SU-DHL-6 (cell line): ENCODE measurements around the gene CTTN.

Source experiments
- H2AFZ ChIP-seq: fragments of 200-600 bp; sonication (generic); 2 replicates; pipeline ENCODE4 v1.6.1; 2014; ENCODE audit warnings: low read depth, mild to moderate bottlenecking, moderate library complexity, mixed read lengths, antibody characterized with exemption, low read length; ENCODE audit not compliant: severe bottlenecking
- H3F3A ChIP-seq: fragments of 200-600 bp; shearing (Covaris generic); 2 replicates; pipeline ENCODE4 v1.6.0; 2016; ENCODE audit warnings: antibody characterized with exemption, mild to moderate bottlenecking; ENCODE audit not compliant: insufficient read depth
- H3K27ac ChIP-seq: fragments of 200-600 bp; sonication (generic); 2 replicates; pipeline ENCODE4 v1.5.1; 2016; ENCODE audit warnings: low read depth, mild to moderate bottlenecking, low read length, moderate library complexity, mixed read lengths
- H3K27me3 ChIP-seq: fragments of 200-600 bp; sonication (generic), shearing (Covaris generic); 2 replicates; pipeline ENCODE4 v1.6.0; 2014; ENCODE audit warnings: mild to moderate bottlenecking, low read length
- H3K36me3 ChIP-seq: fragments of 200-600 bp; sonication (generic); 2 replicates; pipeline ENCODE4 v1.6.1; 2014; ENCODE audit warnings: mild to moderate bottlenecking, low read length, mixed read lengths
- H3K4me2 ChIP-seq: fragments of 300-600, 200-600 bp; shearing (Covaris generic), sonication (generic); 2 replicates; pipeline ENCODE4 v1.6.0; 2014; ENCODE audit warnings: low read length, low read depth, mild to moderate bottlenecking; ENCODE audit not compliant: poor library complexity, severe bottlenecking
- H3K4me3 ChIP-seq: fragments of 200-600 bp; sonication (generic); 2 replicates; pipeline ENCODE4 v1.5.1; 2014; ENCODE audit warnings: antibody characterized with exemption, low read length, mild to moderate bottlenecking, mixed read lengths; ENCODE audit not compliant: insufficient read depth, poor library complexity, severe bottlenecking
- H3K79me2 ChIP-seq: fragments of 200-600 bp; sonication (generic); 2 replicates; pipeline ENCODE4 v1.6.1; 2014; ENCODE audit warnings: mild to moderate bottlenecking, low read length, moderate library complexity; ENCODE audit not compliant: insufficient read depth
- H3K9ac ChIP-seq: fragments of 200-600 bp; sonication (generic); 2 replicates; pipeline ENCODE4 v1.7.0; 2014; ENCODE audit warnings: mild to moderate bottlenecking, low read length
- H3K9me2 ChIP-seq: fragments of 200-600 bp; sonication (generic); replicated peaks from 2 replicates; pipeline ENCODE4 v1.6.1; 2014; ENCODE audit warnings: low read length; ENCODE audit not compliant: insufficient read depth
- H3K9me3 ChIP-seq: fragments of 200-600 bp; sonication (generic); 2 replicates; pipeline ENCODE4 v1.6.1; 2014; ENCODE audit warnings: low read length, mixed read lengths; ENCODE audit not compliant: insufficient read depth
- H4K20me1 ChIP-seq: fragments of 200-600 bp; sonication (generic); 2 replicates; pipeline ENCODE4 v1.6.1; 2014; ENCODE audit warnings: low read depth, mild to moderate bottlenecking, antibody characterized with exemption, low read length, moderate library complexity, mixed read lengths
- EZH2phosphoT487 ChIP-seq: fragments of 200-600 bp; sonication (generic), shearing (Covaris generic); conservative IDR thresholded peaks from 2 replicates; pipeline ENCODE4 v1.6.1; 2018; ENCODE audit warnings: mild to moderate bottlenecking, antibody characterized with exemption, low read length, moderate library complexity, mixed read lengths
- TF ChIP-seq, protein P1 (sequence below): fragments of 200-600 bp; sonication (generic); IDR thresholded peaks from one replicate; pipeline ENCODE4 v1.5.1; 2017; ENCODE audit warnings: antibody characterized with exemption, mild to moderate bottlenecking, low read length, moderate library complexity; ENCODE audit not compliant: insufficient read depth, poor library complexity, severe bottlenecking

Gene CTTN

DNA sequence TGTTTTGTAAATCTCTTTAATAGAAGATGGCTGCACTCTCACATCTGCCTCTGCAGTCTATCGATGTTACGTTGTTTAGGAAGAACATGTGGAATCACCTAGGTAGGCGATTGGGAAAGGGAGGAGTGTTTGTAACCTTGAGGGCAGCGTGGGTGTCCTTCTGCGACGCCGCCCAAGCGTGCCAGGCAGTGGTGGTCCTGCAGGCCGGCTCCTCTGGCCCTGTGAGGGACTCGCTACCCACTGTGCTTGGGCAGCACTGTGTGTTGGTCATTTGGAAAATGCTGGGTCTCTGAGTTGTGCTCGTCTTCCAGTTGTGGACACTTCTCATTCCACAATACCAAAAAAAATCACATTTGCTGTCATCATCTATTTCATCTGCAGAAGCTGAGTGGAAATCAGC lies 29.1 kb downstream of the CTTN start:
- Histone ChIP-seq H3K27ac (no peak overlapping the region), H3K4me2 (no peak overlapping the region), H3F3A (no peaks in the 10 kb centered on the region), H3K9me2 (no peaks in the 10 kb centered on the region), H3K79me2 (no peaks in the 10 kb centered on the region), H3K27me3 (no peaks in the 10 kb centered on the region), H2AFZ (no peak overlapping the region), H4K20me1 (no peaks in the 10 kb centered on the region), H3K9ac (no peak overlapping the region), H3K4me3 (no peak overlapping the region), H3K9me3 (no peaks in the 10 kb centered on the region), H3K36me3 (no peaks in the 10 kb centered on the region)
- TF ChIP-seq EZH2phosphoT487, result no peak
- TF ChIP-seq, protein P1, sequence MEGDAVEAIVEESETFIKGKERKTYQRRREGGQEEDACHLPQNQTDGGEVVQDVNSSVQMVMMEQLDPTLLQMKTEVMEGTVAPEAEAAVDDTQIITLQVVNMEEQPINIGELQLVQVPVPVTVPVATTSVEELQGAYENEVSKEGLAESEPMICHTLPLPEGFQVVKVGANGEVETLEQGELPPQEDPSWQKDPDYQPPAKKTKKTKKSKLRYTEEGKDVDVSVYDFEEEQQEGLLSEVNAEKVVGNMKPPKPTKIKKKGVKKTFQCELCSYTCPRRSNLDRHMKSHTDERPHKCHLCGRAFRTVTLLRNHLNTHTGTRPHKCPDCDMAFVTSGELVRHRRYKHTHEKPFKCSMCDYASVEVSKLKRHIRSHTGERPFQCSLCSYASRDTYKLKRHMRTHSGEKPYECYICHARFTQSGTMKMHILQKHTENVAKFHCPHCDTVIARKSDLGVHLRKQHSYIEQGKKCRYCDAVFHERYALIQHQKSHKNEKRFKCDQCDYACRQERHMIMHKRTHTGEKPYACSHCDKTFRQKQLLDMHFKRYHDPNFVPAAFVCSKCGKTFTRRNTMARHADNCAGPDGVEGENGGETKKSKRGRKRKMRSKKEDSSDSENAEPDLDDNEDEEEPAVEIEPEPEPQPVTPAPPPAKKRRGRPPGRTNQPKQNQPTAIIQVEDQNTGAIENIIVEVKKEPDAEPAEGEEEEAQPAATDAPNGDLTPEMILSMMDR, result no peak

DNA sequence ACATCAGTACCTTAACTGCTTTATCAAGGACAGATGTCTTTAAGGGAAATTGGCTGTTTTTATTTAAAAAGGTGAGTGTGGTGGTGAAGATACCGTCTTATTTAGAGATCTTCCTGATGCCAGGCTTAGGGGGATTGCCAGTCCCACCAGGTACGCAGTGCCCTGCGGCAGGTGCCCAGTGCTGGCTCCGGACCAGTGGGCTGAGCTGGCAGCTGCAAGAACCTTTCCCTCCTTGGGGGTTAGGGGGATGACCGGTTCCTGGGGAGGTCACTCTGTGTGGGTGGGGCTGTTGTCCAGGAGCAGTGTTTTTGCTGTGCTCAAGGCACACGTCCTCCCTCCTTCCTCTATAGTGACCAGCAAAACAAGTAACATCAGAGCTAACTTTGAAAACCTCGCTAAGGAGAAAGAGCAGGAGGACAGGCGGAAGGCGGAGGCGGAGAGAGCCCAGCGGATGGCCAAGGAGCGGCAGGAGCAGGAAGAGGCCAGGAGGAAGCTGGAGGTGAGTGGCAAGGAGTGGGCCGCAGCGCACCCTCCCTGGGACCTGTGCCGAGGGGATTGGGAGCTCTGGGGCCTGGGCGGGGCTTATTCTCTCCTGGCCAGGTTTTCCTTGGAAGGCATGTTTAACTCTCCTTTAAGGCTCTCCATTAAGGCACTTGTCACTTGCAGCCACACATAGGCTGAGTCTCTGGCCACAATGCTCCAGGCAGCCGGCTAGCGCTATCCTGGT lies 30.5 kb downstream of the CTTN start:
- Histone ChIP-seq H3K36me3 (no peaks in the 10 kb centered on the region), H3K9ac (no peak overlapping the region)

DNA sequence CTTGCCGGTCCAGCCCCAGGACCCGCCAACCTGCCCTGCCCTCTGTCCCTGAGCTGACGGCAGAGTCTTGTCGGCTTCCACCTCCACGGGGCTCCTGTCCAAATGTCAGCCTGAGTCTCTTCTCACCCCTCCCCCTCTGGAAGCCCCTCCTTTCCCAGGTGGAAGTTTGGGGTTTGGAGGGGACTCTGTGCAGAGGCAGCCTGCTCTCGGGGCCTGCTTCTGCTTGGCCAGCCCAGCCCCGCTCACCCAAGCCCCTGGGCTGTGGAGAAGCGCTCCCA lies 31.0 kb downstream of the CTTN start:
- Histone ChIP-seq H4K20me1 (no peaks in the 10 kb centered on the region), H3K36me3 (no peaks in the 10 kb centered on the region), H3K9me2 (no peaks in the 10 kb centered on the region)

More for the DNA sequence above, 30.5 kb downstream of the CTTN start:
- no peak overlapping the region for H3K4me3 ChIP-seq
- H4K20me1 ChIP-seq, result no peaks in the 10 kb centered on the region
- H3K9me3 ChIP-seq, result no peaks in the 10 kb centered on the region
- no peaks in the 10 kb centered on the region for H3K79me2 ChIP-seq
- no peaks in the 10 kb centered on the region for H3K9me2 ChIP-seq
- no peaks in the 10 kb centered on the region for H3K27me3 ChIP-seq
- H3F3A ChIP-seq, result no peaks in the 10 kb centered on the region
- no peak for TF ChIP-seq EZH2phosphoT487
- TF ChIP-seq, protein P1, result no peak
- H3K27ac ChIP-seq, result peak overlapping the region; percentile 65; the same call in 1 of the 2 replicates
- H2AFZ ChIP-seq, result no peak overlapping the region
- H3K4me2 ChIP-seq, result no peak overlapping the region

More for the DNA sequence above, 31.0 kb downstream of the CTTN start:
- TF ChIP-seq EZH2phosphoT487, result no peak
- TF ChIP-seq, protein P1, result no peak
- peak overlapping the region; percentile 65 for H3K27ac ChIP-seq
- no peaks in the 10 kb centered on the region for H3F3A ChIP-seq
- H2AFZ ChIP-seq, result no peak overlapping the region
- H3K27me3 ChIP-seq, result no peaks in the 10 kb centered on the region
- no peaks in the 10 kb centered on the region for H3K9me3 ChIP-seq
- H3K79me2 ChIP-seq, result no peaks in the 10 kb centered on the region
- no peak overlapping the region for H3K4me3 ChIP-seq
- H3K9ac ChIP-seq, result no peak overlapping the region
- no peak overlapping the region for H3K4me2 ChIP-seq
